Measurements from ENCODE around the gene PTPRA.

PTPRA gene

GRCh38 chr20:3044336-3044965 is 171.2 kb downstream of the PTPRA start:
- no peak for ATAC-seq
- TF ChIP-seq OSR1 (CRISPR knock-in tag; IDR thresholded peaks at IDR 0.05) (no peak), ZFP30 (CRISPR knock-in tag; IDR thresholded peaks at IDR 0.05) (no peak), BACH2 (CRISPR knock-in tag; IDR thresholded peaks at IDR 0.05; ENCODE audit: borderline replicate concordance) (no peak), ZC3H10 (CRISPR knock-in tag; IDR thresholded peaks at IDR 0.05) (no peak), CSRNP3 (CRISPR knock-in tag; IDR thresholded peaks at IDR 0.05) (no peak), TCF4 (CRISPR knock-in tag; IDR thresholded peaks at IDR 0.05; ENCODE audit: borderline replicate concordance) (no peak), ZFP3 (CRISPR knock-in tag; IDR thresholded peaks at IDR 0.05) (no peak), PPARA (CRISPR knock-in tag; IDR thresholded peaks at IDR 0.05; ENCODE audit: borderline replicate concordance) (no peak), CSDC2 (CRISPR knock-in tag; IDR thresholded peaks at IDR 0.05) (no peak), PATZ1 (CRISPR knock-in tag; IDR thresholded peaks at IDR 0.05; ENCODE audit: borderline replicate concordance) (no peak), ZNF8 (CRISPR knock-in tag; IDR thresholded peaks at IDR 0.05) (no peak), RARB (CRISPR knock-in tag; IDR thresholded peaks at IDR 0.05) (no peak), ZNF70 (CRISPR knock-in tag; IDR thresholded peaks at IDR 0.05) (no peak), POU6F1 (CRISPR knock-in tag; IDR thresholded peaks at IDR 0.05; ENCODE audit: borderline replicate concordance, low read depth) (no peak), CREB5 (CRISPR knock-in tag; IDR thresholded peaks at IDR 0.05; ENCODE audit: low read depth) (no peak), ISL1 (CRISPR knock-in tag; IDR thresholded peaks at IDR 0.05) (no peak), GLIS3 (CRISPR knock-in tag; IDR thresholded peaks at IDR 0.05) (no peak)

- peak; percentile 78 for ATAC-seq
- TF ChIP-seq SNAI2 (CRISPR knock-in tag; IDR thresholded peaks at IDR 0.05), result no peak
- no peak for TF ChIP-seq ZFP3 (CRISPR knock-in tag; IDR thresholded peaks at IDR 0.05)
- TF ChIP-seq PATZ1 (CRISPR knock-in tag; IDR thresholded peaks at IDR 0.05; ENCODE audit: borderline replicate concordance), result no peak
- TF ChIP-seq PPARA (CRISPR knock-in tag; IDR thresholded peaks at IDR 0.05; ENCODE audit: borderline replicate concordance), result no peak
- TF ChIP-seq ZNF565 (CRISPR knock-in tag; conservative IDR thresholded peaks at IDR 0.05; ENCODE audit: low read depth), result no peak
- no peak for TF ChIP-seq ARNTL (CRISPR knock-in tag; IDR thresholded peaks at IDR 0.05; ENCODE audit: borderline replicate concordance, low read depth)
- no peak for TF ChIP-seq BACH2 (CRISPR knock-in tag; IDR thresholded peaks at IDR 0.05; ENCODE audit: borderline replicate concordance)
- TF ChIP-seq GLIS3 (CRISPR knock-in tag; IDR thresholded peaks at IDR 0.05), result no peak
- no peak for TF ChIP-seq CSDC2 (CRISPR knock-in tag; IDR thresholded peaks at IDR 0.05)
- TF ChIP-seq TSHZ2 (CRISPR knock-in tag; IDR thresholded peaks at IDR 0.05), result no peak
- TF ChIP-seq ZNF8 (CRISPR knock-in tag; IDR thresholded peaks at IDR 0.05), result no peak
- TF ChIP-seq ZFP30 (CRISPR knock-in tag; IDR thresholded peaks at IDR 0.05), result no peak
- TF ChIP-seq CREB5 (CRISPR knock-in tag; IDR thresholded peaks at IDR 0.05; ENCODE audit: low read depth), result no peak
- TF ChIP-seq OSR1 (CRISPR knock-in tag; IDR thresholded peaks at IDR 0.05), result no peak
- no peak for TF ChIP-seq CSRNP3 (CRISPR knock-in tag; IDR thresholded peaks at IDR 0.05)
- TF ChIP-seq TOX (CRISPR knock-in tag; IDR thresholded peaks at IDR 0.05; ENCODE audit: borderline replicate concordance), result no peak
These were observed 171.9 kb downstream of the PTPRA start for GRCh38 chr20:3045042-3045815.

Measured in SK-N-SH treated with all-trans-retinoic acid at 6 μM for 48 hours (cell line).